H1 (cell line): ENCODE measurements around the gene KBTBD3. TPM values are rescaled to one million over a fixed set of nuclear protein-coding genes. Genes with fewer than 3 reads are reported as not detected.

Source experiments
- CTCF ChIA-PET: fragments of 300-600 bp; sonication (Branson Sonifier 250); formaldehyde crosslinking; loops from one replicate; lab custom pipeline; 2021; ENCODE audit not compliant: partially characterized antibody; lab: Charles Lee
- POLR2A ChIA-PET: fragments of 300-600 bp; sonication (Branson Sonifier 250); formaldehyde crosslinking; loops from one replicate; lab custom pipeline; 2021; ENCODE audit warnings: inconsistent platforms; ENCODE audit not compliant: partially characterized antibody; lab: Charles Lee
- DNase-seq, 2 experiments: peaks; one replicate each; pipeline versions ENCODE4 v3.0.0 to v3.0.0-alpha.2; 2010 to 2022; ENCODE audit warnings: low spot score in 2 of 2, low read depth in 1 of 2, mixed read lengths in 1 of 2
- FAIRE-seq: peaks from 2 replicates; lab custom pipeline; 2011; peaks lifted over from hg19 to GRCh38; lab: Jason Lieb, UNC
- H2AFZ ChIP-seq: 2 replicates; pipeline ENCODE4 v1.8.1; 2012; ENCODE audit warnings: low read length, inconsistent platforms
- H2AK5ac ChIP-seq: 2 replicates; pipeline ENCODE4 v1.6.1; 2013; ENCODE audit warnings: low read depth, low read length
- H2BK120ac ChIP-seq: replicated peaks from 2 replicates; pipeline ENCODE3; 2013; ENCODE audit warnings: low read depth, low read length, inconsistent platforms
- H2BK12ac ChIP-seq: 2 replicates; pipeline ENCODE4 v1.6.1; 2013; ENCODE audit warnings: low read depth, low read length
- H2BK15ac ChIP-seq: 2 replicates; pipeline ENCODE4 v1.6.1; 2013; ENCODE audit warnings: low read length
- H2BK20ac ChIP-seq: 2 replicates; pipeline ENCODE4 v1.6.1; 2013; ENCODE audit warnings: low read length
- H2BK5ac ChIP-seq: 2 replicates; pipeline ENCODE4 v1.6.1; 2013; ENCODE audit warnings: low read depth, low read length
- H3K14ac ChIP-seq: 2 replicates; pipeline ENCODE4 v1.6.1; 2013; ENCODE audit warnings: inconsistent platforms; ENCODE audit not compliant: insufficient read length
- H3K18ac ChIP-seq: 2 replicates; pipeline ENCODE4 v1.6.1; 2013; ENCODE audit warnings: low read length; ENCODE audit errors: extremely low read depth
- H3K23ac ChIP-seq: 2 replicates; pipeline ENCODE4 v1.6.1; 2013; ENCODE audit warnings: inconsistent platforms; ENCODE audit not compliant: insufficient read length
- H3K23me2 ChIP-seq: 2 replicates; pipeline ENCODE4 v1.6.1; 2013; ENCODE audit warnings: low read depth, low read length
- H3K27ac ChIP-seq: 2 replicates; pipeline ENCODE4 v1.6.1; 2011; ENCODE audit warnings: low read depth, low read length, inconsistent platforms
- H3K27me3 ChIP-seq, 4 experiments: replicated peaks in 1 of 4; 1 replicate in 1 of 4; 2 replicates in 3 of 4; pipeline versions ENCODE4 v1.6.1 to v1.8.1; 2011 to 2013; ENCODE audit warnings: low read length in 3 of 4, mild to moderate bottlenecking in 3 of 4, inconsistent platforms in 2 of 4, mixed read lengths in 2 of 4, moderate library complexity in 1 of 4; ENCODE audit not compliant: control insufficient read depth in 3 of 4, insufficient read depth in 3 of 4; ENCODE audit errors: extremely low read depth in 1 of 4
- H3K36me3 ChIP-seq, 4 experiments: 2 replicates each; pipeline versions ENCODE4 v1.6.1 to v1.8.1; 2011 to 2013; ENCODE audit warnings: mild to moderate bottlenecking in 4 of 4, low read length in 3 of 4, moderate library complexity in 2 of 4, control low read depth in 1 of 4, inconsistent platforms in 1 of 4; ENCODE audit not compliant: insufficient read depth in 4 of 4, control insufficient read depth in 2 of 4
- H3K4ac ChIP-seq: replicated peaks from 2 replicates; pipeline ENCODE3; 2013; ENCODE audit warnings: low read length, low read depth, mixed read lengths, inconsistent platforms; ENCODE audit not compliant: insufficient read length
- H3K4me1 ChIP-seq, 4 experiments: replicated peaks in 1 of 4; 1 replicate in 1 of 4; 2 replicates in 3 of 4; pipeline versions ENCODE4 v1.6.1 to v1.8.1; 2011 to 2013; ENCODE audit warnings: low read length in 3 of 4, inconsistent platforms in 2 of 4, mixed read lengths in 1 of 4; ENCODE audit not compliant: insufficient read depth in 4 of 4, control insufficient read depth in 3 of 4
- H3K4me2 ChIP-seq, 2 experiments: 2 replicates each; pipeline versions ENCODE4 v1.6.1 to v1.8.1; 2011 to 2013; ENCODE audit warnings: low read depth in 2 of 2, low read length in 2 of 2, control low read depth in 1 of 2, inconsistent platforms in 1 of 2, mild to moderate bottlenecking in 1 of 2; ENCODE audit not compliant: insufficient read depth in 1 of 2
- H3K4me3 ChIP-seq, 4 experiments: fragments of 200-600, 300-600 bp in 1 of 4; sonication (generic), shearing (Covaris generic), sonication (Bioruptor Twin) in 1 of 4; 2 replicates each; pipeline versions ENCODE4 v1.5.1 to v1.8.1; 2011 to 2016; ENCODE audit warnings: low read length in 4 of 4, low read depth in 3 of 4, control low read depth in 2 of 4, inconsistent platforms in 2 of 4, mild to moderate bottlenecking in 2 of 4, mixed read lengths in 1 of 4, moderate library complexity in 1 of 4; ENCODE audit not compliant: insufficient read depth in 2 of 4; ENCODE audit errors: extremely low read depth in 1 of 4
- H3K56ac ChIP-seq: replicated peaks from 2 replicates; pipeline ENCODE3; 2013; ENCODE audit warnings: low read depth, mild to moderate bottlenecking, mixed read lengths, low read length, inconsistent platforms; ENCODE audit not compliant: insufficient read length
- H3K79me1 ChIP-seq: 2 replicates; pipeline ENCODE4 v1.6.1; 2013; ENCODE audit warnings: low read depth, low read length, control low read depth
- H3K79me2 ChIP-seq, 2 experiments: 2 replicates each; pipeline versions ENCODE4 v1.6.1 to v1.8.1; 2012 to 2013; ENCODE audit warnings: low read length in 2 of 2, mild to moderate bottlenecking in 2 of 2, inconsistent platforms in 1 of 2; ENCODE audit not compliant: insufficient read depth in 2 of 2, control insufficient read depth in 1 of 2
- H3K9ac ChIP-seq, 4 experiments: replicated peaks in 1 of 4; 1 replicate in 1 of 4; 2 replicates in 3 of 4; pipeline versions ENCODE4 v1.6.1 to v1.8.1; 2011 to 2013; ENCODE audit warnings: low read depth in 3 of 4, low read length in 3 of 4, control low read depth in 2 of 4, mild to moderate bottlenecking in 2 of 4, moderate library complexity in 2 of 4, inconsistent platforms in 1 of 4; ENCODE audit errors: extremely low read depth in 1 of 4
- H3K9me3 ChIP-seq, 2 experiments: 2 replicates each; pipeline versions ENCODE4 v1.6.1 to v1.8.1; 2012 to 2013; ENCODE audit warnings: mild to moderate bottlenecking in 2 of 2, moderate library complexity in 2 of 2, control low read depth in 1 of 2, inconsistent platforms in 1 of 2, low read depth in 1 of 2, low read length in 1 of 2, mixed read lengths in 1 of 2; ENCODE audit not compliant: insufficient read depth in 2 of 2
- H4K20me1 ChIP-seq, 2 experiments: replicated peaks in 1 of 2; 2 replicates each; pipeline versions ENCODE3 to v1.8.1; 2011 to 2013; ENCODE audit warnings: inconsistent platforms in 2 of 2, low read length in 2 of 2, mild to moderate bottlenecking in 1 of 2; ENCODE audit not compliant: insufficient read depth in 2 of 2, control insufficient read depth in 1 of 2
- H4K5ac ChIP-seq: 2 replicates; pipeline ENCODE4 v1.6.1; 2013; ENCODE audit warnings: low read length, low read depth, mixed read lengths, inconsistent platforms; ENCODE audit not compliant: insufficient read length
- H4K8ac ChIP-seq: 2 replicates; pipeline ENCODE4 v1.8.0; 2013; ENCODE audit warnings: mild to moderate bottlenecking, moderate library complexity, low read length, inconsistent platforms; ENCODE audit not compliant: insufficient read depth; ENCODE audit errors: extremely low read depth
- H4K91ac ChIP-seq: replicated peaks from 2 replicates; pipeline ENCODE3; 2013; ENCODE audit warnings: low read length, mixed read lengths, inconsistent platforms; ENCODE audit not compliant: insufficient read length
- CHD1 ChIP-seq: IDR thresholded peaks from 2 replicates; pipeline ENCODE4 v1.6.1; 2012; ENCODE audit warnings: low read depth, low read length, improper control_type of control experiment
- SP4 ChIP-seq: IDR thresholded peaks from 2 replicates; pipeline ENCODE4 v1.6.1; 2012; ENCODE audit warnings: low read length, inconsistent platforms
- polyA plus RNA-seq, 7 experiments: library from polyadenylated mRNA; depleted of rRNA in 3 of 7; stranded (reverse) in 5 of 7; unstranded in 2 of 7; fragments of >200 nt in 5 of 7; fragments of 200-250 nt in 2 of 7; gene quantifications; 1 replicate in 5 of 7; 2 replicates in 1 of 7; 4 replicates in 1 of 7; pipeline versions ENCODE4 v1.2.1 to v1.2.3, GENCODE V29; 2011 to 2013; ENCODE audit warnings: missing spikeins in 2 of 7, mixed read lengths in 2 of 7
- total RNA-seq: library from RNA; stranded (reverse); fragmentation: NEBNext Ultra II Directional; extraction: Animal tissue kit (Norgen Biotek cat#: 25700); gene quantifications from 2 replicates; pipeline ENCODE4 v1.2.1, GENCODE V29; 2021

Gene KBTBD3
- total and polyA plus RNA-seq, 2 of the 8 experiments (the other 6 are each of a cell fraction or from before 2014, with no cell fraction given) = 1.2 to 6.1 TPM

- no peak overlapping the region for H4K91ac ChIP-seq
- ChIA-PET CTCF (no interaction called here), POLR2A (no interaction called here)
- H2BK15ac ChIP-seq = no peak overlapping the region
- no peak overlapping the region for H3K4ac ChIP-seq
- TF ChIP-seq CHD1 (no peak), SP4 (no peak)
- no peak overlapping the region for H3K4me3 ChIP-seq
- no peaks in the 10 kb centered on the region for H3K27me3 ChIP-seq
- H2BK20ac ChIP-seq = no peak overlapping the region
- DNase-seq (no peak), FAIRE-seq (no peak)
- no peaks in the 10 kb centered on the region for H3K23me2 ChIP-seq
- H3K9me3 ChIP-seq = no peaks in the 10 kb centered on the region
- no peak overlapping the region for H3K9ac ChIP-seq
- H4K20me1 ChIP-seq = no peaks in the 10 kb centered on the region
- no peak overlapping the region for H3K18ac ChIP-seq
- H3K4me1 ChIP-seq = no peaks in the 10 kb centered on the region
- no peak overlapping the region for H2BK120ac ChIP-seq
- H3K79me2 ChIP-seq = no peaks in the 10 kb centered on the region
- no peak overlapping the region for H3K23ac ChIP-seq
- H3K79me1 ChIP-seq = no peaks in the 10 kb centered on the region
- H3K27ac ChIP-seq = no peak overlapping the region
- H4K5ac ChIP-seq = no peak overlapping the region
- H2AFZ ChIP-seq = no peak overlapping the region
- H4K8ac ChIP-seq = no peak overlapping the region
- no peaks in the 10 kb centered on the region for H3K36me3 ChIP-seq
- no peak overlapping the region for H3K56ac ChIP-seq
- no peak overlapping the region for H3K14ac ChIP-seq
- no peak overlapping the region for H3K4me2 ChIP-seq
- no peak overlapping the region for H2AK5ac ChIP-seq
- H2BK12ac ChIP-seq = no peak overlapping the region
- H2BK5ac ChIP-seq = no peak overlapping the region
Observed at GRCh38 chr11:106043540-106043939, 33.6 kb downstream of the KBTBD3 start.
